H1 (cell line): ENCODE measurements around the gene ZBTB2. TPM values are rescaled to one million over a fixed set of nuclear protein-coding genes. Genes with fewer than 3 reads are reported as not detected.

Experiments used
- CTCF ChIA-PET: fragments of 300-600 bp; sonication (Branson Sonifier 250); formaldehyde crosslinking; loops from one replicate; lab custom pipeline; 2021; ENCODE audit not compliant: partially characterized antibody; lab: Charles Lee
- POLR2A ChIA-PET: fragments of 300-600 bp; sonication (Branson Sonifier 250); formaldehyde crosslinking; loops from one replicate; lab custom pipeline; 2021; ENCODE audit warnings: inconsistent platforms; ENCODE audit not compliant: partially characterized antibody; lab: Charles Lee
- DNase-seq, 2 experiments: peaks; one replicate each; pipeline versions ENCODE4 v3.0.0 to v3.0.0-alpha.2; 2010 to 2022; ENCODE audit warnings: low spot score in 2 of 2, low read depth in 1 of 2, mixed read lengths in 1 of 2
- FAIRE-seq: peaks from 2 replicates; lab custom pipeline; 2011; peaks lifted over from hg19 to GRCh38; lab: Jason Lieb, UNC
- H2AFZ ChIP-seq: 2 replicates; pipeline ENCODE4 v1.8.1; 2012; ENCODE audit warnings: low read length, inconsistent platforms
- H2AK5ac ChIP-seq: 2 replicates; pipeline ENCODE4 v1.6.1; 2013; ENCODE audit warnings: low read depth, low read length
- H2BK120ac ChIP-seq: replicated peaks from 2 replicates; pipeline ENCODE3; 2013; ENCODE audit warnings: low read depth, low read length, inconsistent platforms
- H2BK12ac ChIP-seq: 2 replicates; pipeline ENCODE4 v1.6.1; 2013; ENCODE audit warnings: low read depth, low read length
- H2BK15ac ChIP-seq: 2 replicates; pipeline ENCODE4 v1.6.1; 2013; ENCODE audit warnings: low read length
- H2BK20ac ChIP-seq: 2 replicates; pipeline ENCODE4 v1.6.1; 2013; ENCODE audit warnings: low read length
- H2BK5ac ChIP-seq: 2 replicates; pipeline ENCODE4 v1.6.1; 2013; ENCODE audit warnings: low read depth, low read length
- H3K14ac ChIP-seq: 2 replicates; pipeline ENCODE4 v1.6.1; 2013; ENCODE audit warnings: inconsistent platforms; ENCODE audit not compliant: insufficient read length
- H3K18ac ChIP-seq: 2 replicates; pipeline ENCODE4 v1.6.1; 2013; ENCODE audit warnings: low read length; ENCODE audit errors: extremely low read depth
- H3K23ac ChIP-seq: 2 replicates; pipeline ENCODE4 v1.6.1; 2013; ENCODE audit warnings: inconsistent platforms; ENCODE audit not compliant: insufficient read length
- H3K23me2 ChIP-seq: 2 replicates; pipeline ENCODE4 v1.6.1; 2013; ENCODE audit warnings: low read depth, low read length
- H3K27ac ChIP-seq: 2 replicates; pipeline ENCODE4 v1.6.1; 2011; ENCODE audit warnings: low read depth, low read length, inconsistent platforms
- H3K27me3 ChIP-seq, 4 experiments: replicated peaks in 1 of 4; 1 replicate in 1 of 4; 2 replicates in 3 of 4; pipeline versions ENCODE4 v1.6.1 to v1.8.1; 2011 to 2013; ENCODE audit warnings: low read length in 3 of 4, mild to moderate bottlenecking in 3 of 4, inconsistent platforms in 2 of 4, mixed read lengths in 2 of 4, moderate library complexity in 1 of 4; ENCODE audit not compliant: control insufficient read depth in 3 of 4, insufficient read depth in 3 of 4; ENCODE audit errors: extremely low read depth in 1 of 4
- H3K36me3 ChIP-seq, 4 experiments: 2 replicates each; pipeline versions ENCODE4 v1.6.1 to v1.8.1; 2011 to 2013; ENCODE audit warnings: mild to moderate bottlenecking in 4 of 4, low read length in 3 of 4, moderate library complexity in 2 of 4, control low read depth in 1 of 4, inconsistent platforms in 1 of 4; ENCODE audit not compliant: insufficient read depth in 4 of 4, control insufficient read depth in 2 of 4
- H3K4ac ChIP-seq: replicated peaks from 2 replicates; pipeline ENCODE3; 2013; ENCODE audit warnings: low read length, low read depth, mixed read lengths, inconsistent platforms; ENCODE audit not compliant: insufficient read length
- H3K4me1 ChIP-seq, 4 experiments: replicated peaks in 1 of 4; 1 replicate in 1 of 4; 2 replicates in 3 of 4; pipeline versions ENCODE4 v1.6.1 to v1.8.1; 2011 to 2013; ENCODE audit warnings: low read length in 3 of 4, inconsistent platforms in 2 of 4, mixed read lengths in 1 of 4; ENCODE audit not compliant: insufficient read depth in 4 of 4, control insufficient read depth in 3 of 4
- H3K4me2 ChIP-seq, 2 experiments: 2 replicates each; pipeline versions ENCODE4 v1.6.1 to v1.8.1; 2011 to 2013; ENCODE audit warnings: low read depth in 2 of 2, low read length in 2 of 2, control low read depth in 1 of 2, inconsistent platforms in 1 of 2, mild to moderate bottlenecking in 1 of 2; ENCODE audit not compliant: insufficient read depth in 1 of 2
- H3K4me3 ChIP-seq, 4 experiments: fragments of 200-600, 300-600 bp in 1 of 4; sonication (generic), shearing (Covaris generic), sonication (Bioruptor Twin) in 1 of 4; 2 replicates each; pipeline versions ENCODE4 v1.5.1 to v1.8.1; 2011 to 2016; ENCODE audit warnings: low read length in 4 of 4, low read depth in 3 of 4, control low read depth in 2 of 4, inconsistent platforms in 2 of 4, mild to moderate bottlenecking in 2 of 4, mixed read lengths in 1 of 4, moderate library complexity in 1 of 4; ENCODE audit not compliant: insufficient read depth in 2 of 4; ENCODE audit errors: extremely low read depth in 1 of 4
- H3K56ac ChIP-seq: replicated peaks from 2 replicates; pipeline ENCODE3; 2013; ENCODE audit warnings: low read depth, mild to moderate bottlenecking, mixed read lengths, low read length, inconsistent platforms; ENCODE audit not compliant: insufficient read length
- H3K79me1 ChIP-seq: 2 replicates; pipeline ENCODE4 v1.6.1; 2013; ENCODE audit warnings: low read depth, low read length, control low read depth
- H3K79me2 ChIP-seq, 2 experiments: 2 replicates each; pipeline versions ENCODE4 v1.6.1 to v1.8.1; 2012 to 2013; ENCODE audit warnings: low read length in 2 of 2, mild to moderate bottlenecking in 2 of 2, inconsistent platforms in 1 of 2; ENCODE audit not compliant: insufficient read depth in 2 of 2, control insufficient read depth in 1 of 2
- H3K9ac ChIP-seq, 4 experiments: replicated peaks in 1 of 4; 1 replicate in 1 of 4; 2 replicates in 3 of 4; pipeline versions ENCODE4 v1.6.1 to v1.8.1; 2011 to 2013; ENCODE audit warnings: low read depth in 3 of 4, low read length in 3 of 4, control low read depth in 2 of 4, mild to moderate bottlenecking in 2 of 4, moderate library complexity in 2 of 4, inconsistent platforms in 1 of 4; ENCODE audit errors: extremely low read depth in 1 of 4
- H3K9me3 ChIP-seq, 2 experiments: 2 replicates each; pipeline versions ENCODE4 v1.6.1 to v1.8.1; 2012 to 2013; ENCODE audit warnings: mild to moderate bottlenecking in 2 of 2, moderate library complexity in 2 of 2, control low read depth in 1 of 2, inconsistent platforms in 1 of 2, low read depth in 1 of 2, low read length in 1 of 2, mixed read lengths in 1 of 2; ENCODE audit not compliant: insufficient read depth in 2 of 2
- H4K20me1 ChIP-seq, 2 experiments: replicated peaks in 1 of 2; 2 replicates each; pipeline versions ENCODE3 to v1.8.1; 2011 to 2013; ENCODE audit warnings: inconsistent platforms in 2 of 2, low read length in 2 of 2, mild to moderate bottlenecking in 1 of 2; ENCODE audit not compliant: insufficient read depth in 2 of 2, control insufficient read depth in 1 of 2
- H4K5ac ChIP-seq: 2 replicates; pipeline ENCODE4 v1.6.1; 2013; ENCODE audit warnings: low read length, low read depth, mixed read lengths, inconsistent platforms; ENCODE audit not compliant: insufficient read length
- H4K8ac ChIP-seq: 2 replicates; pipeline ENCODE4 v1.8.0; 2013; ENCODE audit warnings: mild to moderate bottlenecking, moderate library complexity, low read length, inconsistent platforms; ENCODE audit not compliant: insufficient read depth; ENCODE audit errors: extremely low read depth
- H4K91ac ChIP-seq: replicated peaks from 2 replicates; pipeline ENCODE3; 2013; ENCODE audit warnings: low read length, mixed read lengths, inconsistent platforms; ENCODE audit not compliant: insufficient read length
- BCL11A ChIP-seq, 2 experiments: IDR thresholded peaks; one replicate each; pipeline ENCODE4 v1.6.1; 2011; ENCODE audit warnings: low read depth in 2 of 2, low read length in 2 of 2, mild to moderate bottlenecking in 2 of 2
- CREB1 ChIP-seq: IDR thresholded peaks from 2 replicates; pipeline ENCODE4 v1.6.1; 2012; ENCODE audit warnings: inconsistent platforms
- FOSL1 ChIP-seq: IDR thresholded peaks from 2 replicates; pipeline ENCODE4 v1.6.1; 2011; ENCODE audit warnings: mild to moderate bottlenecking, low read depth, low read length, moderate library complexity; ENCODE audit not compliant: insufficient read depth
- MAFK ChIP-seq: IDR thresholded peaks from 2 replicates; pipeline ENCODE4 v1.6.1; 2012; ENCODE audit warnings: low read depth, mild to moderate bottlenecking, improper control_type of control experiment, low read length
- SAP30 ChIP-seq: fragments of 300-600 bp; sonication (generic); IDR thresholded peaks from 2 replicates; pipeline ENCODE4 v1.7.1; 2012; ENCODE audit warnings: low read length, moderate library complexity, mild to moderate bottlenecking, inconsistent platforms; ENCODE audit not compliant: insufficient read depth, insufficient replicate concordance
- SP1 ChIP-seq: IDR thresholded peaks from 2 replicates; pipeline ENCODE4 v1.6.1; 2011; ENCODE audit warnings: low read depth, low read length
- SP2 ChIP-seq: IDR thresholded peaks from 2 replicates; pipeline ENCODE4 v1.6.1; 2012; ENCODE audit warnings: mild to moderate bottlenecking, low read length, inconsistent platforms
- TAF1 ChIP-seq: IDR thresholded peaks from 2 replicates; pipeline ENCODE4 v1.6.1; 2011; ENCODE audit warnings: mild to moderate bottlenecking, low read depth, low read length
- ZNF274 ChIP-seq: IDR thresholded peaks from 2 replicates; pipeline ENCODE4 v1.7.0; 2012; ENCODE audit warnings: low read length, borderline replicate concordance; ENCODE audit errors: extremely low read depth
- WGBS, 2 experiments: shearing (Covaris generic) in 1 of 2; methylation state at CpG; one replicate each; pipeline versions ENCODE4 v1.1.6 to v1.1.7; 2013 to 2015; ENCODE audit warnings: low lambda C conversion rate in 2 of 2, mixed read lengths in 2 of 2, inconsistent platforms in 1 of 2, low coverage in 1 of 2, missing lambda C conversion rate in 1 of 2; ENCODE audit not compliant: insufficient replicate concordance in 2 of 2, insufficient coverage in 1 of 2, insufficient read length in 1 of 2; ENCODE audit errors: extremely low coverage in 1 of 2, missing lambda C conversion rate in 1 of 2; 5-methylcytosine and 5-hydroxymethylcytosine counted together
- polyA plus RNA-seq, 7 experiments: library from polyadenylated mRNA; depleted of rRNA in 3 of 7; stranded (reverse) in 5 of 7; unstranded in 2 of 7; fragments of >200 nt in 5 of 7; fragments of 200-250 nt in 2 of 7; gene quantifications; 1 replicate in 5 of 7; 2 replicates in 1 of 7; 4 replicates in 1 of 7; pipeline versions ENCODE4 v1.2.1 to v1.2.3, GENCODE V29; 2011 to 2013; ENCODE audit warnings: missing spikeins in 2 of 7, mixed read lengths in 2 of 7
- total RNA-seq: library from RNA; stranded (reverse); fragmentation: NEBNext Ultra II Directional; extraction: Animal tissue kit (Norgen Biotek cat#: 25700); gene quantifications from 2 replicates; pipeline ENCODE4 v1.2.1, GENCODE V29; 2021

Gene ZBTB2
- total and polyA plus RNA-seq, 2 of the 8 experiments (the other 6 are each of a cell fraction or from before 2014, with no cell fraction given): 16.1 to 23.7 TPM

GRCh38 chr6:151320140-151320539 is 71.2 kb downstream of the ZBTB2 start:
- Histone ChIP-seq H4K20me1 (no peaks in the 10 kb centered on the region), H2BK5ac (no peak overlapping the region), H3K27me3 (peaks cover 0 to 5% (median 0%) of the 10 kb centered on the region in 4 experiments; a peak in 2 of 7 replicates), H3K56ac (no peak overlapping the region), H2BK120ac (no peak overlapping the region), H3K4me2 (no peak overlapping the region), H3K23ac (no peak overlapping the region), H2AK5ac (no peak overlapping the region), H3K79me1 (no peaks in the 10 kb centered on the region; the same call in 1 of the 2 replicates), H3K9me3 (no peaks in the 10 kb centered on the region), H2BK12ac (no peak overlapping the region), H2BK20ac (no peak overlapping the region), H3K23me2 (no peaks in the 10 kb centered on the region), H3K79me2 (no peaks in the 10 kb centered on the region; a peak in 1 of 4 replicates), H2AFZ (no peak overlapping the region), H3K14ac (no peak overlapping the region), H3K4me3 (no peak overlapping the region), H3K27ac (no peak overlapping the region), H2BK15ac (no peak overlapping the region), H4K5ac (no peak overlapping the region), H4K91ac (no peak overlapping the region), H3K4me1 (no peaks in the 10 kb centered on the region; a peak in 1 of 7 replicates), H3K18ac (no peak overlapping the region), H3K4ac (no peak overlapping the region), H3K9ac (no peak overlapping the region), H3K36me3 (no peaks in the 10 kb centered on the region), H4K8ac (0 out of 2 replicates have a peak overlapping the region, but pooled peaks have one; percentile 15)
- 95% methylated on average over 7 of the region's 7 CpGs; no CpG with 5 or more reads in 1 of the 2 experiments for WGBS, 2 experiments
- no peak for FAIRE-seq
- TF ChIP-seq SP2 (no peak), ZNF274 (no peak), MAFK (no peak), CREB1 (no peak), BCL11A (IDR thresholded peaks at IDR 0.05; ENCODE audit: low read depth in 2 of 2, low read length in 2 of 2) (no peak), SAP30 (no peak), FOSL1 (no peak), SP1 (no peak), TAF1 (no peak)
- DNase-seq: no peak
- CTCF ChIA-PET: interaction anchor here (0.8 kb wide), 1 partner anchor 429 kb away, joined by 3 read pairs; no protein-coding TSS in a partner anchor
- POLR2A ChIA-PET: no interaction called here
